Measurements from ENCODE around the gene CCDC27.
"Not testable (repeated sequence)": the region's sequence is repeated elsewhere in the genome, so short reads cannot be mapped to it uniquely, and the experiment has no call there.

The CCDC27 gene

GRCh38 chr1:3796215-3797061 lies 44.2 kb downstream of the CCDC27 start, which contains the start of gene LRRC47:
TSS of gene LRRC47 (minus strand) at chr1:3796498. CDS start at chr1:3796476, 22 bp downstream.
- DNase-seq: peak; percentile 90

GRCh38 chr1:3799976-3800685 lies 47.9 kb downstream of the CCDC27 start:
- DNase-seq: no peak

- DNase-seq: not testable (repeated sequence)
These were observed 48.5 kb downstream of the CCDC27 start for GRCh38 chr1:3800795-3801194.

GRCh38 chr1:3803905-3804626 lies 51.8 kb downstream of the CCDC27 start:
- DNase-seq: no peak

DNA sequence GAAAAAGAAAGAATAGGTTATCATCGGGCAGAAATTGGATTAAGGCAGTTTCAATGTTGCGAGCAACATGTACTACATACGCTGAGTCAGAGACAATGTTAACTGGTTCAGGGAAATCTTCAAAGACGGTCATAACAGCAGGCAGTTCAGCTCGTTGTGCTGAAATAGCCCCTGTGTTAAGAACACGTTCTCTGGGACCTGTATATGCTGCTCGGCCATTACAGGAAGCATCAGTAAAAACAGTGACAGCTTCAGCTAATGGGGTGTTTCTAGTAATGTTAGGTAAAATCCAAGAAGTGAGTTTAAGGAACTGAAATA lies 52.3 kb downstream of the CCDC27 start:
- not testable (repeated sequence) for DNase-seq

- DNase-seq: no peak
These were observed 52.8 kb downstream of the CCDC27 start for GRCh38 chr1:3805038-3805437.

DNA sequence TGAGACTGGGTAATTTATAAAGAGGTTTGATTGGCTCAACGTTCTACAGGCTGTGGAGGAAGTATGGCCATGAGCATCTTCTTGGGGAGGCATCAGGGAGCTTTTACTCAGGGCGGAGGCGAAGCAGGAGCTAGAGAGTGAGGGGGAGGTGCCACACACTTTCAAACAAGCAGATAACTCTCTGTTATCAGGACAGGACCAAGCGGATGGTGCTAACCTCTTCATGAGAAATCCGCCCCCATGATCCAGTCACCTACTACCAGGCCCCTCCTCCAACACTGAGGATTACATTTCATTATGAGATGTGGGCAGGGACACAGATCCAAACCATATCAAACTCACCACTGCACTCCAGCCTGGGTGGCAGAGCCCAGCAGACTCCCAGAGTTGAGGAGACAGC lies 55.5 kb downstream of the CCDC27 start:
- no peak for DNase-seq

DNA sequence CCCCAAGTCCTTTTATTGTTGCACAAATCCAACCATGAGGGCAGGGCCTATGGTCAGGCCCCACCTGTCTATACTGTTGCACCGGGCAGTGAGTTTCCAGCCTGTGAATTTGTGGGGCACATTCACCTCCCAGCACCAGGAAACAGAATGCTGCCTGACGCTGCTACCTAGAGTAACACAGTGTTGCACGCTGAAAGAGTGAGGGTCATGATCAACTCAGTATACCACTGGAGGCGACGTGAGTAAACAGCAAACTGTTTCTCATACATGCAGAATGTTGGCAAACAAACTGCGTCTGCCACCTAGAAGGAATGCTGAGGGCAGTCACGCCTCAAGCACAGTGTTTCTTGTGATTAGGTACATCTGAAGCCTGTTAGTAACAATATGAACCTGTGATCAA lies 57.4 kb downstream of the CCDC27 start:
- DNase-seq: no peak

DNA sequence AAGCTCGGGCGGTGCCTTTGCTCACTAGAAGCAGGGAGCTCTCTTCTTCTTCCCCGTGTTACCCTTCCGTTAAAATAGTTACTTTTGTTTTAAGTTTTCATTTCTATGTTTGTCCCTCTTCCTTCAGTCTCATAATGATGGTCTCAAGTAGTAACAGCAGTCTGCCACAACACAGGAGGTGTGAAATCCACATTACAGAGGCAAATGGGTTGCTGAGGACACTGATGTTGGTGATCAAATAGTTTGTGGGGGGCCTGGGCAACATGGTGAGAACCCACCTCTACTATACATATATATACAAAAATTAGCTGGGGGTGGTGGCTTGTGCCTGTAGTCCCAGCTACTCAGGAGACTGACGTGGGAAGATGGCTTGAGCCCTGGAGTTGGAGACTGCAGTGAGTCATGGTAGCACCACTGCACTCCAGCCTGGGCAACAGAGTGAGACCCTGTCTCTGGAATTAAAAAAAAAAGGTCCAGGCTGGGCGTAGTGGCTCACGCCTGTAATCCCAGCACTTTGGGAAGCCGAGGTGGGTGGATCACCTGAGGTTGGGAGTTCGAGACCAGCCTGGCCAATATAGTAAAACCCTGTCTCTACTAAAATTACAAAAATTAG lies 58.0 kb downstream of the CCDC27 start:
- DNase-seq: not testable (repeated sequence)

DNA sequence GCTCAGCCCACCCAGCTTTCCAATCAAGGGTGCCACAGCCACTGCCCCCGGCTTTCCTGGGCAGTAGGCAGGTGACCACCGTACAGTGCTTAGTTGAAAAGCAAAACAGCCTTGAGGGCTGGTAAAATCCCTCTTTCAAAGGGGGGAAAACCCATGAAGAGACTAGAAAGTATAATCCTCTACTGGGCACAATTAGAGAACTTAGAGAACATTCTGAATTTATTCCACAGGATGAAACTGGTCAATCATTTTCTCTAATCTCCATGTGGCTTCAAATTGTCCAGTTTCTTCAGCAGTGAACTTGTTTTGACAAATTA lies 59.3 kb downstream of the CCDC27 start:
- no peak for DNase-seq

DNA sequence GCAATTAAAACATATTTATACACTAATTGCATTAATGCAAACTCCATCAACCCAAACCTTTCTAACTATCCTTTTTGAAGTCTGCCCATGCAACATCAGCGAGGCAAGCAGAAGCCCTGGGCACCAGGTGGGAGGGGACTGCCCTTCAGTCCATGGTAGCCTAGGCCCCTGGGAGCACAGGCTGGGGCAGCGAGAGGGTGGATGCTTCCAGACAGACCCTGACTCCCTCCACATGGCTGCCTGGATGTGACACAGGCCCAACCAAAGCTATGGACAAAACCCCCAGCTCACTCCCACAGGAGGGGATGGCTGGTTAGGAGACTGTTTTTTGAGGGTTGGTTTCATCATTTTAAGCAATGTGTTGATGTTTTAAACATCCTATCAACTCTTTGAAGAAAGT lies 61.8 kb downstream of the CCDC27 start:
- DNase-seq: no peak

GRCh38 chr1:3814771-3815561 lies 62.7 kb downstream of the CCDC27 start:
- no peak for DNase-seq

GRCh38 chr1:3816331-3817137 lies 64.3 kb downstream of the CCDC27 start:
- DNase-seq: no peak

- no peak for DNase-seq
These were observed 65.0 kb downstream of the CCDC27 start for GRCh38 chr1:3817138-3817740.

DNA sequence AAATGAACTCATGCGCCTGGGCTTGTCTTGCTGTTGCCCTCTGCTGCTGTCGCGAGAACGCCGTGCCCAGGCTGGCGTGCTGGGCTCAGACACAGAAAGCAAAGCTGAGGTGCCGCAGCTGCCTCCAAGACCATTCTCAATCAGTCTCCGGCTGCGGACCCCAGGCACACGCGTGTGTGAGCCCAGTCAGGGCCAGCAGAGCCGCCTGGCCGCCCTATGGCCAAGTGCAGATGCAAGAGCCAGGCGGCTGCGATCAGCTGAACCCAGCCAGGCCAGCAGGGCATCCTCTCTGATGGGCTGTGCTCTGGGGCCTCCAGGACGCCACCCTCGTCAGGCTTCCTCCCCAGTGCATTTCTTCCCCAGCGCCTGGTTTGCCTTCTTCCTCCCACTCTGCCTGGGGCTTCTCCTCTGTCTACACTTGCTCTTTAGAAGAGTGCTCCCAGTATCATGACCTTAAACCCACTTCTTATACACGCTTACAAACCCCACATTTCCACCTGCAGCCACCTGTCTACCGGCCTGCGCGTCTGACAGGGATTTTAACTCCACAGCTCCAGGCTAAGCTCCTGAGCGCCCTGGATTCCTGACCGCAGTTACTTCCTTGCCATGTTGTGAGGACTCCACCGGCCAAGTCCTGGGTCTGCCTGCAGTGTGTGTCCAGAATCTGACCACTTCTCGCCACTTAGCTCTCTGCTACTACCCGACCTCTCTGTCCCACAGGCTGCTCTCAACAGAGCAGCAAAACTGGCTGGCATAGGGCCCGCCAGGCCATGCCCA lies 65.8 kb downstream of the CCDC27 start:
- no peak for DNase-seq

GRCh38 chr1:3819771-3820200 lies 67.5 kb downstream of the CCDC27 start:
- no peak for DNase-seq

- DNase-seq: no peak
These were observed 68.1 kb downstream of the CCDC27 start for GRCh38 chr1:3820316-3820715.

GRCh38 chr1:3821004-3821403 lies 68.8 kb downstream of the CCDC27 start:
- DNase-seq: no peak

Data from fibroblast of skin of abdomen (primary cell).